Calu3 (cell line): ENCODE measurements around the gene RAB20. TPM values are rescaled to one million over a fixed set of nuclear protein-coding genes. Genes with fewer than 3 reads are reported as not detected.
A peak's percentile ranks its signal among the peaks of the same experiment; 100 is the strongest.

Source experiments
- BruUV-seq: library from RNA; stranded (reverse); fragments of 400-500 nt; replicated peaks from 2 replicates; lab custom pipeline; 2021; lab: Mats Ljungman, UMichigan
- CTCF ChIA-PET: fragments of 300-600 bp; sonication (Branson Sonifier 250); formaldehyde crosslinking; loops from one replicate; lab custom pipeline; 2022; ENCODE audit warnings: antibody characterized with exemption; lab: Charles Lee
- DNase-seq: peaks from one replicate; pipeline ENCODE4 v3.0.0; 2022
- H3K27ac Mint-ChIP-seq: one replicate; pipeline ENCODE4 v1.8.0; 2022; ENCODE audit warnings: mixed read lengths; ENCODE audit not compliant: unreplicated experiment
- H3K27me3 Mint-ChIP-seq: one replicate; pipeline ENCODE4 v1.8.0; 2022; ENCODE audit warnings: mixed read lengths; ENCODE audit not compliant: unreplicated experiment
- H3K36me3 Mint-ChIP-seq: one replicate; pipeline ENCODE4 v1.8.0; 2022; ENCODE audit warnings: mild to moderate bottlenecking, moderate library complexity, mixed read lengths; ENCODE audit not compliant: insufficient read depth, unreplicated experiment
- H3K4me1 Mint-ChIP-seq: one replicate; pipeline ENCODE4 v1.8.0; 2022; ENCODE audit warnings: mild to moderate bottlenecking, low read depth, mixed read lengths; ENCODE audit not compliant: unreplicated experiment
- H3K4me3 Mint-ChIP-seq: one replicate; pipeline ENCODE4 v1.8.0; 2022; ENCODE audit warnings: mild to moderate bottlenecking, low read depth, moderate library complexity, mixed read lengths; ENCODE audit not compliant: unreplicated experiment
- H3K9me3 Mint-ChIP-seq: one replicate; pipeline ENCODE4 v1.8.0; 2022; ENCODE audit warnings: low read depth, mixed read lengths; ENCODE audit not compliant: unreplicated experiment
- CTCF ChIP-seq: fragments of 200-600 bp; IDR thresholded peaks from one replicate; pipeline ENCODE4 v1.8.0; 2022; ENCODE audit warnings: antibody characterized with exemption; ENCODE audit not compliant: unreplicated experiment
- intact Hi-C: fragments of 100-400 bp; cut with micrococcal nuclease; formaldehyde crosslinking; loops from one replicate; pipeline ENCODE4 v1.10.0; 2022; ENCODE audit not compliant: unreplicated experiment
- total RNA-seq: library from RNA; stranded (reverse); gene quantifications from 2 replicates; pipeline ENCODE4 v1.2.3, GENCODE V29; 2022

Gene RAB20
- total RNA-seq, 1 experiment from 2014 or later, result 9.7 TPM

- BruUV-seq, result no TSS peak
- intact Hi-C loops, result no loop called here
- no peak overlapping the region for H3K27ac Mint-ChIP-seq
- peaks cover 12% of the 10 kb centered on the region for H3K4me1 Mint-ChIP-seq
- DNase-seq, result no peak
- CTCF ChIA-PET, result no interaction called here
- peak overlapping the region; percentile 73 for H3K4me3 Mint-ChIP-seq
- H3K9me3 Mint-ChIP-seq, result no peaks in the 10 kb centered on the region
- no peak for TF ChIP-seq CTCF
- no peaks in the 10 kb centered on the region for H3K27me3 Mint-ChIP-seq
- peaks cover 50% of the 10 kb centered on the region for H3K36me3 Mint-ChIP-seq
Observed at GRCh38 chr13:110563463-110563774, 1.9 kb upstream of the RAB20 start.

GRCh38 chr13:110562696-110563462 lies 1.4 kb upstream of the RAB20 start:
- no peak for DNase-seq
- H3K9me3 Mint-ChIP-seq, result no peaks in the 10 kb centered on the region
- peaks cover 53% of the 10 kb centered on the region for H3K36me3 Mint-ChIP-seq
- no peak for TF ChIP-seq CTCF
- peaks cover 12% of the 10 kb centered on the region for H3K4me1 Mint-ChIP-seq
- no peak overlapping the region for H3K27ac Mint-ChIP-seq
- H3K27me3 Mint-ChIP-seq, result no peaks in the 10 kb centered on the region
- intact Hi-C loops, result no loop called here
- no TSS peak for BruUV-seq
- CTCF ChIA-PET, result interaction anchor here (1.5 kb wide), 1 partner anchor 107 kb away, joined by 4 read pairs; no protein-coding TSS in a partner anchor
- H3K4me3 Mint-ChIP-seq, result peak overlapping the region; percentile 73

GRCh38 chr13:110562036-110562597 lies 595 bp upstream of the RAB20 start:
- DNase-seq, result no peak
- H3K27me3 Mint-ChIP-seq, result no peaks in the 10 kb centered on the region
- H3K4me3 Mint-ChIP-seq, result peak overlapping the region; percentile 73
- no peak for TF ChIP-seq CTCF
- TSS peak; percentile 47 for BruUV-seq
- intact Hi-C loops, result no loop called here
- no peaks in the 10 kb centered on the region for H3K9me3 Mint-ChIP-seq
- CTCF ChIA-PET, result interaction anchor here (0.9 to 1.5 kb wide), 2 partner anchors 55 to 106 kb away, joined by 3 to 4 read pairs; no protein-coding TSS in a partner anchor
- H3K4me1 Mint-ChIP-seq, result peaks cover 14% of the 10 kb centered on the region
- H3K27ac Mint-ChIP-seq, result no peak overlapping the region
- peaks cover 53% of the 10 kb centered on the region for H3K36me3 Mint-ChIP-seq

GRCh38 chr13:110560601-110561343 lies 750 bp downstream of the RAB20 start:
- TF ChIP-seq CTCF, result no peak
- peaks cover 23% of the 10 kb centered on the region for H3K4me1 Mint-ChIP-seq
- no peaks in the 10 kb centered on the region for H3K9me3 Mint-ChIP-seq
- H3K27me3 Mint-ChIP-seq, result no peaks in the 10 kb centered on the region
- DNase-seq, result no peak
- CTCF ChIA-PET, result interaction anchor here (0.9 to 1.0 kb wide), 2 partner anchors 12 to 53 kb away, joined by 3 read pairs; no protein-coding TSS in a partner anchor
- peaks cover 55% of the 10 kb centered on the region for H3K36me3 Mint-ChIP-seq
- intact Hi-C loops, result no loop called here
- peak overlapping the region; percentile 73 for H3K4me3 Mint-ChIP-seq
- no TSS peak for BruUV-seq
- peak overlapping the region; percentile 47 for H3K27ac Mint-ChIP-seq
